Measurements from ENCODE around the gene LHFPL3. TPM values are rescaled to one million over a fixed set of nuclear protein-coding genes. Genes with fewer than 3 reads are reported as not detected.

The LHFPL3 gene
- total and polyA plus RNA-seq, 9 of the 15 experiments (the other 6 are each of a cell fraction or from before 2014, with no cell fraction given) = 0.21 to 0.52 TPM; not detected in 7

- TF ChIP-seq REST (IDR thresholded peaks at IDR 0.05; ENCODE audit: borderline replicate concordance) (peak; percentile 33; the same call in 1 of the 2 replicates), REST (CRISPR knock-in tag; IDR thresholded peaks at IDR 0.05; ENCODE audit: low read depth) (no peak), ZHX1 (conservative IDR thresholded peaks at IDR 0.05; ENCODE audit: low read length) (no peak), ZNF280A (IDR thresholded peaks at IDR 0.05; ENCODE audit: low read depth, partially characterized antibody) (no peak), DEAF1 (CRISPR knock-in tag; IDR thresholded peaks at IDR 0.05) (peak; percentile 46; the same call in 1 of the 2 replicates), ZC3H11A (IDR thresholded peaks at IDR 0.05; ENCODE audit: low read depth, low read length) (no peak), ZNF121 (CRISPR knock-in tag; conservative IDR thresholded peaks at IDR 0.05) (no peak), EWSR1 (IDR thresholded peaks at IDR 0.05; ENCODE audit: borderline replicate concordance, low read depth, partially characterized antibody) (no peak), ZSCAN29 (IDR thresholded peaks at IDR 0.05) (no peak)
Observed at GRCh38 chr7:104643587-104644217, 315.3 kb downstream of the LHFPL3 start (continued).

Measured in K562 (cell line).